ENCODE data around the gene CD226.
"Not testable (repeated sequence)": the region's sequence is repeated elsewhere in the genome, so short reads cannot be mapped to it uniquely, and the experiment has no call there.

CD226 gene

DNA sequence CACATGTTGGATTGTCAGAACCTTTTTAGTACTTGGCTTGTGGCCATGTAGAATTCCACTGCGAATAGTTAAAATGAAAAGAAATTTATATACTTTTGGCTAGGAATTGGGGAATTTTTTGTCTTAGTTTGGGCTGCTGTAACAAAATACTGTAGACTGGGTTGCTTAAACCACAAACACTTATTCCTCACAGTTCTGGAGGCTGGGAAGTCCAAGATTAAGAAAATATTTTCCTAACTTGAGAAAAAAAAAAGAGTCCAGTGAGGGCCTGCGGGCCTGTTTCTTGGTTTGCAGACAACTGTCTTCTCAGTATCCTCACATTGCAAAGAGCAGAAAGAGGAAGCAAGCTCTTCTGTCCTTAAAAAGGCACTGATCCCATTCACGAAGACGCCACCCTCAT, 81.9 kb downstream of the CD226 start:
- no peak for DNase-seq

DNA sequence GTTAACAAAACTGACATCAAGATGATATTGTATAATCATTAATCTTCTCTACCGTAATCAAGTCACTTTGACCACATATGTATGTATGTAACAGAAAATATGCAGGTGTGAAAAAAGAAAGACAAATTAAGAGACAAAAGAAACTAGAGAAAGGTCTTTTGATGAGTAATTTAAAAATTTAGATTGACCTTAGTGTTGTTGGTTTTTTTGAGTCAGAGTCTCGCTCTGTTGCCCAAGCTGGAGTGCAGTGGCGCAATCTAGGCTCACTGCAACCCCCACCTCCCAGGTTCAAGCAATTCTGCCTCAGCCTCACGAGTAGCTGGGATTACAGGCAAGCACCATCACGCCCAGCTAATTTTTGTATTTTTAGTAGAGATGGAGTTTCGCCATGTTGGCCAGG, 82.9 kb downstream of the CD226 start:
- DNase-seq = not testable (repeated sequence)

DNA sequence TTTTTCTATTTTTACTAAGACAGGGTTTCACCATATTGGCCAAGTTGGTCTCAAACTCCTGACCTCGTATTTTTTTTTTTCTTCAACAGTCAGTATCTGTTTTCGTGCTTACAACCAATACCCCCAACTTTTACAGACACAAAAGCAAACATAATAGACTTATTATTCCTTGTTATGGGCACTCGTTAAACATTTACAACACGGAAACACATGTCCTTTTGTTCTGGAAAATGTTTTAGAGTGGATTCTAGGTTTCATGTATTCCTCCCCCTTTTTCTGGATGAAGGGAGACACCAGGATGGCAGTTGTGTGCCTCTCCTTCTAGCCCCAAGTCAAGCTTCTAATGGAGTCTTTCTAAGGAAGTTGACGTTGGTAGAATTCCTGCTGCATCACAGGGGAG, 88.8 kb downstream of the CD226 start:
- DNase-seq = no peak

DNA sequence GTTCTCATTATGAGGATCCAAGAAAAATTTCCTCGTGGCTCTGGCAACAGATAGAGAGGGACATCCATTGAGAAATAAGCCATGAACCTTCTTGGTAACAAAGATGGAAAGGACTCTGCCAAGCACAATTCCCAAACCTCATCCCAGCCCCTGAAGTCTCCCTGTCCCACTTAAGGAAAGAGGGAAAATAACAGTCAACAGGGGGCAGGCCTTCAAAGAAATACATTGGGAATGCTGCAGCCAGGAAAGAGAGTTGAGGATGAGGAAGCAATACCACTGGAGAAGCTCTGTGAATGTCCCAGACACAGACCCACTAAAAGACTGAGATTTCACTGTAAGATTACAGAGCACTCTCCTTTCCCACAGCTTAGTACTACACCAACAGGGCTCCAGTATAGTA, 93.2 kb downstream of the CD226 start:
- no peak for DNase-seq

DNA sequence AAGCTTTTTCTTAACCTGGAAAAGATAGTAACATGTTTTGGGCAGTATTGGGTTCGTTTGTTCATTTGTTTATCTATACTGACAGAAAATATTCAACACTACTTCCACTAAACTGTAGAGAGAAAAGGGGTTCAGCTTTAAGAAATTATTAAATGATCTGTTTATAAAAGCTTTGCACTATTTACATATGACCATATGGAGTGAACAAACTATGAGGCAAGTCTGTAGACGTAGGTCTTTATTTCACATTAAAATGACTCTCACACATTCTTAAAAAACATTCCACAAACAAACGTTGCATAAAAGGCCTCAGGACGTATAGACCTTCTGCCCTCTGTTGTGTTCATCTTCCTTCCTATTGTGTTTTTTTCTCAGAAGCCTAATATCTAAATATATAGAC, 94.6 kb downstream of the CD226 start:
- DNase-seq = no peak

DNA sequence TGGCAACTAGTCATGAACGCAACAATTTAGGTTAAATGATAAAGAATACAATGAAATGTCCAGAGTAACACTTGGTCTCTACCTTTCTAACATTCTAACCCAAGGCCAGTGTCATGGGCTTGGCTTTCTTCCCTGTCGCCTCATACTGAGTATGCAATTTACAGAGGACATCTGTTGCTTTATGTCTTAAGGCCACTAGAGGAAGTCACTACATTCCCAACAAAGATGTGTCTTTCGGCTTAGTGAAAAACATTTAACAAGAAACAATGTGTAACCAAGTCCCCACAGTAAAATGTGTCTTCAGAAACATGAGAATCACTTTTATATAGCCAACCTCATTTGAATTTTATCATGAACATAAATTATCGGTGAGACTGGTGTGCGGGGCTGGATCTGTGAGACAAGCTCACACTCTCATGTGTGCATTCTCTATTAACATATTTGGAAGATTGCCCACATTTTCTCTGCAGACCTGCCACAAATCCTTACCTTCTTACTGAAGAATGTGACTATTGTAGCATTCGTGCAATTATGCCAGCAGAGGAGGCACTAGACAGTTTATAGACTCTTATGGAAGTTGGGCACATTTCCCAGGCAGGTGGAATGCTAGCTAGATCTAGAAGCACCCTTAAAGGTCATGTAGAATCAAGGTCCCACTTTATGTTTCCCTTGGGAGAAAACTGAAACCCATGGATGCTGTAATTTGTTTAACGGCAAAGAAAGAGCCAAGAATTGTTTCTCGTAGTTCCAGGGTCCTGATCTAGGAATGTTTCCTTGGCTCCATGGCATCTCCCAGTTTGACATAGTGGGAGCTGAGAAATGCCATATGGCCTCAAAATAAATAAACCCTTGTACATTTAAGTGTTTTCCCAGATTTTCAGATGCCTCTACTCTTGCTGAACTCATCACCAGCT, 101.8 kb downstream of the CD226 start:
- DNase-seq = no peak

DNA sequence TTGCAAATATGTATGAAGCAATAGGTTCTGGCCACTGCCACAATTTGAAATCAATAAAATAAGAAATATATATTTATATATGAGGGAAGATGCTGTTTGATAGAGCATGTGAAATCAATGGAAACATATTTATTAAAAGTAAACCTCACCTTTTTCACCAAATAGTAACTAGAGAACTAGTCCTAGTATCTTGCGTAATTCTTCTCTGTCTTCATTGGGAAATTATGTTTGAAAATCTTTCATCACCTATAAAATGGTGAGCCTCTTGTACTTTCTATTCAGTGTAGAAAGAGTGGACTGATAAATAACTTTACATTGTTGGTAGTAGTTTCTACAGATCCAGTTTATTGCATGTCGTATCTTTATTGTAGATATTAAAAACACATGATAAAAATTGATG, 103.0 kb downstream of the CD226 start:
- no peak for DNase-seq

DNA sequence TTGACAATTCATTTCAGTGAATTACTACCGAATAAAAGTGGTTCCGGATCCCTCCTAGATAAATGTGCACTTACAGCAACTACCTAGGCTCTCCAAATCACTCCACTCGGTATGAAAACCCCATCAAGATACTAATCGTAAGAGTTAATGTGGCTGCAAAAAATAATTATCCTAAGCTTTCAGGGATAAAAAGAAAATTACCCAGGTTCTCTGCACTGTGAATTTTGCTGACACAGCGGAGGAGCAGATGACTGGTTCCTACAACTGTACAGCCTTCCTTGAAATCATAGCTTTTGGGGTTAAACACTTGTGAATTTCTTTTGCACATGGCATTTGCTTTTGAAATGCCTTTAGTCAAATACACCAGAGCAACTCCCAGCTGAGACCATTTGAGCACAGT, 104.7 kb downstream of the CD226 start:
- no peak for DNase-seq

DNA sequence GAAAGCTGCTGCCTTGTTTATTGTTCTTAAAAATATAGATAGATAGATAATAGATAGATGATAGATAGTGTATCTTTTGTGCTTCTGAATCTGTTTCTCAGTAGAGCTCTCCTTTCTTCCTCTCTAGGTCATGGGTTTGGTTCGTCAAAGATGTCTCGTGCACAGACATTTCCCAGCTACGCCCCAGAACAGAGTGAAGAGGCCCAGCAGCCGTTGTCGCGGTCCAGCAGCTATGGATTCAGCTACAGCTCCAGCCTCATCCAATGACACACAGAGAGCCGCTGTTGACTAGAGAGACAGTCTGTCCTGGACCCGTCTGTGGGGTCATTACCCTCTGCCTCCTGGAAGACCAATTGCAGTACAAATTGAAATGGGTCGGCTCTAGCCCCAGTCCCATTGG, 106.6 kb downstream of the CD226 start:
- no peak for DNase-seq

DNA sequence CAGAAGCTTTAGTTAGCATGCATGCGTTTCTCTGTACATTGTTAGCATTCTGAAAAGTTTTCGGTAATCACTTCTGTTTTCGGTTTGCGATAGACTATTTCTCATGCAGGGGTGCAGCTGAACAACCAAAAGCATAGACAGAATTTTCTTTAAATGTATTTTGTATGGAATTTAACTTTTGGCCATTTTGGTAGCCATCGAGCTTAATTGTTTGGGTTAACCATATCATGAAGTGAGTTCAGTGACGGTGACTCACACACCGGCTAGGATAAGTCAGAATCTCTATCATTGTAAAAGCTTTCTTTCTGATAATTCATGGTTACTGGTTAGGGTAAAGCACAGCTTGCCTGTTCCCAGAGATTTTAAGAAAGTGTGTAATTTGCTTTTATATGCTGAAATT, 107.2 kb downstream of the CD226 start:
- no peak for DNase-seq

DNA sequence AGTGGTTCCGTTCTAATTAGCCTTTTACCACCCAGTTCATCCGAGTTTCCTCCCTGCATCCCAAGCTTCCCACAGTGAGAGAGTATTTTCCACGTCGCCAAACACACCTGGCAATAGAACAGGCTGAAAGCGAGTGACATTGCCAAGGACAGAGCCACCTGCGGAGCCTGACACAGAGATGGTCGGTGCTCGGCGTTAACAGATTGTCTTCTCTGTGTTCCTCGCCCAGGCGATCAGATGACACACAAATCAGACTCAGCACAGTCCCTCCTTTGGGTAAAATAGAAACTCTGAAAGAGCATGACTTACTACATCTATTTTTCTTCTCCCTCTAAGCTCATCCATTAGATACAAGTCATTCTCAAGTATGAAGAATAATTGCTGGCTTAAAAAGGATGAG, 107.7 kb downstream of the CD226 start:
- no peak for DNase-seq

DNA sequence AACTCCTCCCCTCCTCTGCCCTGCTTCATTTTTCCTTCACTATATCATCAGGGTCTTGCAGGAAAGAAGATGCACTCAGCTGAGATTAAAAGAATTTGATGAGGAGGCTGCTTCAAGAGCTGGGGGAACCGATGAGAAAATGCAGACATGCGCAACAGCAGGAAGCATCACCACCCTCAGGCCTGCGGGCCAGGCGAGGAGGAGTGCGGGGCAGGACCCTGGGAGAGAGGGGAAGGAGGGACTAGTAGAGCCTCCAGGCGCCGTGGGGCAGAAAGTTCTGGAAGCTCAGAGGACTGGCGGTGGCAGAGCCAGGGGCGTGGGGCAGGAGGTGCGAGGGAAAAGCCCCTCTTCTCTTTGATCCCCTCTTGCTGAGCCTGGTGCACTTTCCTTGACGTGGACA, 108.2 kb downstream of the CD226 start:
- no peak for DNase-seq

DNA sequence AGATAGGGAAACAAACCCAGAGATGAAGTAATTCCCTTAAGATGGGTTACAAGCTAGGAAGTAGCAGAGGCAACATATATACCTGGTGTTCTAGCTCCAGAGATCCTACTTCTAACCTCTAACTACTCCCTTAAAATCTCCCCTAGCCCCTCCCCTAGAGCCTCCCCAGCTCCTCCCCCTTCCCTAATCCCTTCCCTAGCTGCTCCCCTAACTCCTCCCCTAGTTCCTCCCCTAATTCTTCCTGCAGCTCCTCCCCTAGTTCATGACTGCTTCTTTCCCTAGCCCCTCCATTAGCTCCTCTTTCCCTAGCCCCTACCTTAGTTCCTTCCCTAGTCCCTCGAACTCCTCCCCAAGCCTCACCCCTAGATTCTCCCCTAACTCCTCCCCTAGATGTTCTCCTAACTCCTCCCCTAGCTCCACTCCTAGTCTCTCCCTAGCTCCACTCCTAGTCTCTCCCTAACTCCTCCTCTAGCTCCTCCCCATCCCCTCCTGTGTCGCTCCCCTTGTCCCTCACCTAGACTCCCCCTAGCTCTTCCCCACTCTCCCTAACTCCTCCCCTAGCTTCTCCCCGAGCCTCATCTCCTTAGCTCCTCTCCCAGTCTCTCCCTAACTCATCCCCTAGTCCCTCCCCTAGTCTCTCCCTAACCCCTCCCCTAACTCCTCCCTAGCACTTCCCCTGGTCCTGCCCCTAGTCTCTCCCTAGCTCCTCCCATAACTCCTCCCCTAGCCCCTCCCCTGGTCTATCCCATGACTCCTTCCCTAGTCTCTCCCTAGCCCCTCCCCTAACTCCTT, 108.9 kb downstream of the CD226 start:
- no peak for DNase-seq

DNA sequence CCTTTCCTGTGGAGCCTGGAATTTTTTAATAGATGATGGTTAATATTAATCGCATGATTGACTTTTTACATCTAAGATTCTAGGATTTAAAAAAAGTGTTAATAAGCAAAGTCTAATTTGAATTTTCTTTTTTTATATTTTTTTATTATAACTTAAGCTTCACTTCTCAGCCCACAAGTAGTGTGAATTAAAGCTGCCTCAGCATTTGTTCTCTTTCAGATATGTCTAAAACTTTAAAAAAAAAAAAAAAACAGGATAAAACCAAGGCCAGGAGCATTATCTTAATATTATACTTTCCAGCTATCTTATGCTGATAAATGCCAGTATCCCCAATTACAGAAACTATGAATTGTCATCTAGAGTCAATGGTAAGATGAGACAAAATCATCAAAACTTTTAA, 109.7 kb downstream of the CD226 start:
- no peak for DNase-seq

DNA sequence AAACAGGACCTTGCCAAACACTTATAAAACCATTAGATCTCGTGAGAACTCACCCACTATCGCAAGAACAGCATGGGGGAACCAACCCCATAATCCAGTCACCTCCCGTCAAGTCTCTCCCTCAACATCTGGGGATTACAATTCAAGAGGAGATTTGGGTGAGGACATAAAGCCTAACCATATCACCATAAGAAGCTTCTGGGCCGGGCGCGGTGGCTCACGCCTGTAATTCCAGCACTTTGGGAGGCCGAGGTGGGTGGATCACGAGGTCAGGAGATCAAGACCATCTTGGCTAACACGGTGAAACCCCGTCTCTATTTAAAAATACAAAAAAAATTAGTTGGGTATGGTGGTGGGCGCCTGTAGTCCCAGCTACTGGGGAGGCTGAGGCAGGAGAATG, 112.7 kb downstream of the CD226 start:
- not testable (repeated sequence) for DNase-seq

DNA sequence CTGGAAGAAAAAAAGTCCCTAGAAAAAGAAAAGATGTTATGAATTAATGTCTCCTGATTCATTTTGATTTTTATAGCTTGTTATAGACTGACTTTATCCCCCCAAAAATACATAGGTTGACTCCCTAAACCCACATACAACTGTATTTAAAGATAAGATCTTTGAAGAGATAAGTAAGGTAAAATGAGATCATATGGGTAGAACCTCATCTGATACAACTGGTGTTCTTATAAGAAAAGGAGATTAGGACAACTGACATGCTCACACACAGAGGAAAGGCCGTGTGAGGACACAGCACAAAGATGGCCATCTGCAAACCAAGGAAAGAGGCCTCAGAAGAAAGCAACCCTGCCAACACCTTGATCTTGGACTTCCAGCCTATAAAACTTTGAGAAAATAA, 117.5 kb downstream of the CD226 start:
- DNase-seq = no peak

DNA sequence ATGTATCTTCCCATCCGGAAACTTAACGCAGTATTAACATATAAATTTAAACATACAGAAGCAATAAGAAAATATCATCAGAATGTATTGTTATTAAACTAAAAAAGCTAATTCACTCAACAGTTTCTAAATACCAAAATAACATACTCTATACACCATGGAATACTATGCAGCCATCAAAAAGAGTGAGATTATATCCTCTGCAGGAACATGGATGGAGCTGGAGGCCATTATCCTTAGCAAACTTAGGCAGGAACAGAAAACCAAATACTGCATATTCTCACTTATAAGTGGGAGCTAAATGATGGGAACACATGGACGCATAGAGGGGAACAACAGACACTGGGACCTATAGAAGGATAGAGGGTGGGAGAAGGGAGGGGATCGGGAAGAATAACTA, 127.1 kb downstream of the CD226 start:
- DNase-seq = no peak

DNA sequence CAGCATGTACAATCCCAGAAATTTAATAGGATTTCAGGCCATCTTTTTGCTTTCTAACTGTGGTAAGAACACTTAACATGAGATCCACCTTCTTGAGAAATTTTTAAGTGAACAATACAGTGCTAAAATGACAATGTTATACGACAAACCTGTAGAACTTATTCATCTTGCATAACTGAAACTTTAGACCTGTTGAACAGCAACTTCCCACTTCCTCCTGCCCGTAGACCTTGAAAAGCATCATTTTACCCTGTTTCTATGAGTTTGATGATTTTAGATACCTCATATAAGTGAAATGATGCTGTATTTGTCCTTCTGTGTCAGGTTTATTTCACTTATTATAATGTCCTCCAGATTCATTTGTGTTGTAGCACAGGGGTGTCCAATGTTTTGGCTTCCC, 128.2 kb downstream of the CD226 start:
- DNase-seq = no peak

DNA sequence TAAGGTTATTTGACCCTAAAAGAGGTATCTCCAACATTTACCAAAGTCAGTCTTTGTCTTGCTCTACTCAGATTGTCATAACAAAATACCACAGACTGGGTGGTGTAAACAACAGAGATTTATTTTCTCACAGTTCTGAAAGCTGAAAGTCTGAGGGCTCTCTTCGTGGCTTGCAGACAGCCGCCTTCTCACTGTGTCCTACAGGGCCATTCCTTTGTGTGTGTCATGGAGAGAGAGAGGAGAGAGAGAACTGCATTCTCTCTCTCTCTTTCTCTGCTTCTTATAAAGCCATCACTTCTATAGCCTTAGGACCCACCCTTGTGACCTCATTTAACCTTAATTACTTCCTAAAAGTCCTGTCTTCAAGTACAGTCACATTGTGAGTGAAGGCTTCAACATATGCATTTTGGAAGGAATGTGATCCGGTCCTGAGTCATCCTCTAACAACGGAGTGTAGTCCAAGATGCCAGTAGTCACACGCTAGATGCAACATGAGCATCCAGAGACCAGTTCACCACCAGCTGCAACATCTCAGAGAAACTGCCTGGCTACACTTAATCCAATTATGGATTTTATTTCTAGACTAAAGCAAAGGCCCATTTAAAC, 130.2 kb downstream of the CD226 start:
- no peak for DNase-seq

DNA sequence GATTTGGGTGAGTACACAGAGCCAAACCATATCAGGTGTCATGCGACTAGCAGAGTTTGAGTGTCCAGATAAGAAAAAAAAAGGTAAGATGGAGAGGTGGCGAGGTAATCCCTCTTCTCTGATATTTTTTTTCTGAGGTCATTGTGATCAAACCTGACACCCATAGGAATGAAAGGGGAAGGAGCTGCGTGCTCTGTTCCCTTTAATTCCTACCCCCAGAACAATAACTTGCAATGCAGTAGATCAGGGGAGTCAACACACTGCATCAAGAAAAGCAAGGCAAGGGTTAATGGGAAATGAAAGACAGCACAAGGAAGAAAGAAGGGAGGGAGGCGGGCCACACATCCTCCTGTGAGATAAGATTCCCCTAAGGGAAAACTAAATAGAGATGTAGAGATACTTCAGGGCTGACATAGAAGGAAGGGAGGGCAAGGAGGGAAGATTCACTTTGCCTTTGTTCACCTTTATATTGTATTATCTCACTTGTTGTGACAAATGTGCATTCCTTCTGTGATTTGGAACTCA, 132.8 kb downstream of the CD226 start:
- DNase-seq = no peak

DNA sequence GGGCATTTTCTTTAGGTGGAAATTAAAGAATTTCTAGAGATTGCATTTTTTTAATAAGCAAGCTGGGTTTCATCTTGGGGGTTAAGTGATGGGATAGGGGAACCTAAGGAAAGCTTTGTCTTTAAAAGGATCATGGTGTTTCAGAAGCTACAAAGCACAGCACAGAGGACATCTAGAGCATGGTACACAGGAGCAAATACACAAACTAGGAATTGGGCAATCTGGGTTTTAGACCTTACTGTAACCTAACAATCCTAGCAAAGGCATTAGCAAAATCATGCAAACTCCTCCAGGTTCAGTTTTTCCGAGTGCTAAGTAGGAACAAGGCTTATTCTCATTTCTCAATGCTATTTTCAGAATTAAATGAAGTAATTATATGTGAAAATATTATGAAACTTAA, 134.1 kb downstream of the CD226 start:
- no peak for DNase-seq

DNA sequence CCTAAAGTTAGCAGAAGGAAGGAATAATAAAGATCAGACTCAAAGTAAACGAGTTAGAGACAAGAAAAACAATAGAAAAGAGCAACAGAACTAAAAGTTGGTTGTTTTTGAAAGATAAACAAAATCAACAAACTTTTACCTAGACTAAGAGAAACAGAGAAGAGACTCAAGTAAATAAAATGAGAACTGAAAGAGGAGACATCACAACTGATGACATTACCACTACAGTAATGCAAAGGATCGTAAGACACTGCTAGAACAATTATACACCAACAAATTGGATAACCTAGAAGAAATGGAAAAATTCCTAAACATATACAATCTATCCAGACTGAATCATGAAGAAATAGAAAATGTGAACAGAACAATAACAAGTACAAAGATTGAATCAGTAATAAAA, 139.3 kb downstream of the CD226 start:
- no peak for DNase-seq

DNA sequence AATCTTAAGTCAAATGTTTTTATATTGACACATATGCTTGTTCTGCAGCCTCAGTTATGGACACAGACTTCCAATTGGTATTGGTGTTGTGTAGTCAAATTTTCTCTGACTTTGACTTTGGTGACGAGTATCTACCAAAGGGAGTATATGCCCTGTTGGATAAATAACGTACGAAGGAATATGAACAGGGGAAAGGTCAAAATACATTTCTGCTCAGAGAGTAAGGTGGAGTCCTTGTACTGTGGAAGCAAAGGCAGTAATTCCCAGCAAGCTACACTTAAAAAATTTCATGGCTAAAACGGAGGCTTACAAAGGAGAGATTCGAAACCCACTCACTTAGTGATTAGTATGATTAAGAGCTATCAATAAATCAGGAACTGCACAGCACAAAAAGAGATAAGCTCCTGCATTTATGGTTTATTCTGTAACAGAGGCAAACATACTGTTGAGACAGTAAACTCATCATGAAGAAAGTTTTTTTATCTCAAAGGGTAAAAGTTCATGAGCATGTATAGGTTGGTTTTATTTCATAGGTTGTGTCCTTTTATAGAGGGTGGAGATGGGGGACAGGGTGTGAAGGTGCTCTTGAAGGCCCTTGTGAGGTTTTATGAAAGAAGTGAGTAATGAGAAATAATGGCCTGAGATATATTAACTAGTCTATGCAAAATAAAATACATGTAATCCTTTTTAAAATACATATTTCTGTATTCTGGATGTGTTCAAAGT, 142.7 kb downstream of the CD226 start:
- DNase-seq = no peak

Measured in activated gamma-delta T cell treated with Interleukin-2 at 50 U/mL for 16 hours (primary cell).